Esophagus squamous epithelium (tissue), 4 donors: ENCODE data around the gene WFS1.

Experiments used
- POLR2A ChIP-seq, 4 donors: fragments of 450-650 bp; IDR thresholded peaks; one replicate each; pipeline ENCODE4 v1.6.1; 2017; ENCODE audit warnings: antibody characterized with exemption in 4 of 4, mild to moderate bottlenecking in 4 of 4, moderate library complexity in 3 of 4
- TF ChIP-seq, protein P1 (sequence below), 6 experiments: fragments of 450-650 bp in 4 of 6; fragments of 200-600 bp in 2 of 6; sonication (generic) in 2 of 6; IDR thresholded peaks; one replicate each; pipeline ENCODE4 v1.5.1; 2016 to 2019; ENCODE audit warnings: antibody characterized with exemption in 6 of 6, mild to moderate bottlenecking in 4 of 6, moderate library complexity in 4 of 6

GRCh38 chr4:6295495-6295894, 25.8 kb downstream of the WFS1 start:
- TF ChIP-seq, protein P1, sequence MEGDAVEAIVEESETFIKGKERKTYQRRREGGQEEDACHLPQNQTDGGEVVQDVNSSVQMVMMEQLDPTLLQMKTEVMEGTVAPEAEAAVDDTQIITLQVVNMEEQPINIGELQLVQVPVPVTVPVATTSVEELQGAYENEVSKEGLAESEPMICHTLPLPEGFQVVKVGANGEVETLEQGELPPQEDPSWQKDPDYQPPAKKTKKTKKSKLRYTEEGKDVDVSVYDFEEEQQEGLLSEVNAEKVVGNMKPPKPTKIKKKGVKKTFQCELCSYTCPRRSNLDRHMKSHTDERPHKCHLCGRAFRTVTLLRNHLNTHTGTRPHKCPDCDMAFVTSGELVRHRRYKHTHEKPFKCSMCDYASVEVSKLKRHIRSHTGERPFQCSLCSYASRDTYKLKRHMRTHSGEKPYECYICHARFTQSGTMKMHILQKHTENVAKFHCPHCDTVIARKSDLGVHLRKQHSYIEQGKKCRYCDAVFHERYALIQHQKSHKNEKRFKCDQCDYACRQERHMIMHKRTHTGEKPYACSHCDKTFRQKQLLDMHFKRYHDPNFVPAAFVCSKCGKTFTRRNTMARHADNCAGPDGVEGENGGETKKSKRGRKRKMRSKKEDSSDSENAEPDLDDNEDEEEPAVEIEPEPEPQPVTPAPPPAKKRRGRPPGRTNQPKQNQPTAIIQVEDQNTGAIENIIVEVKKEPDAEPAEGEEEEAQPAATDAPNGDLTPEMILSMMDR (IDR thresholded peaks at IDR 0.05), result no peak
- no peak for TF ChIP-seq POLR2A (IDR thresholded peaks at IDR 0.05)
